Measurements from ENCODE around the gene TNFRSF18.
"Not testable (repeated sequence)": the region's sequence is repeated elsewhere in the genome, so short reads cannot be mapped to it uniquely, and the experiment has no call there.

The TNFRSF18 gene

DNA sequence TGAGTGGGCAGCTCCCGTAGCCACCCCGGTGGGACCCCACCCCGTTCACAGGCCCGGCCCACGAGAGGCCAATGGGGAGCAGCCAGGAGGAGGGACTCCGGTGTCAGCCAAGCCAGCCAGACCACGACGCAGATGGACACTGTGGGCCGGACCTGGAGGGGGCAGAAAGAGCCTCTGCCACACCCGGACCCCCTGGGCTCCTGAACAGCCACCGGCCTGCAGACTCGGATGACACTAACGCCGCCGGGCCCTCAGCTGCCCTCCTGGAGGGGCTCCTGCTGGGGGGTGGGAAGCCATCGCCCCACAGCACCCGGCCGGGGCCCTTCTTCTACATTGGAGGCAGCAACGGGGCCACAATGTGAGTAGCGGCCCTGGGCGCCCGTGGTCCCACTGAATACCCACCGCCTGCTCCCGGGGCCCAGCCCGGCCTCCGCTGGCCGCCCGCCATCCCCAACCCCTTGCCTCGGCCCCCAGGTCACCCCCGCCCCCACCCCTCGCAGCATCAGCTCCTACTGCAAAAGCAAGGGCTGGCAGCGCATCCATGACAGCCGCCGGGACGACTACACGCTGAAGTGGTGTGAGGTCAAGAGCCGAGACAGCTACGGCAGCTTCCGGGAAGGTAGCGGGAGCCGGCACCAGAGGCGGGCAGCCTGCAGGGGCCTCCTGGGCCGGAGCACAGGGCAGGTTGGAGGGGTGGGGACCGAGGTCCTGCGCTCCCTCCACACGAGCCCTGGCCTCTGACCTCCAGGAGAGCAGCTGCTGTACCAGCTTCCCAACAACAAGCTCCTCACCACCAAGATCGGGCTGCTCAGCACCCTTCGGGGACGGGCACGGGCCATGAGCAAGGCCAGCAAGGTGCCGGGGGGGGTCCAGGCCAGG lies 26.2 kb downstream of the TNFRSF18 start:
- no peak overlapping the region for H3K4me3 ChIP-seq (ENCODE audit: low read depth, low read length)

DNA sequence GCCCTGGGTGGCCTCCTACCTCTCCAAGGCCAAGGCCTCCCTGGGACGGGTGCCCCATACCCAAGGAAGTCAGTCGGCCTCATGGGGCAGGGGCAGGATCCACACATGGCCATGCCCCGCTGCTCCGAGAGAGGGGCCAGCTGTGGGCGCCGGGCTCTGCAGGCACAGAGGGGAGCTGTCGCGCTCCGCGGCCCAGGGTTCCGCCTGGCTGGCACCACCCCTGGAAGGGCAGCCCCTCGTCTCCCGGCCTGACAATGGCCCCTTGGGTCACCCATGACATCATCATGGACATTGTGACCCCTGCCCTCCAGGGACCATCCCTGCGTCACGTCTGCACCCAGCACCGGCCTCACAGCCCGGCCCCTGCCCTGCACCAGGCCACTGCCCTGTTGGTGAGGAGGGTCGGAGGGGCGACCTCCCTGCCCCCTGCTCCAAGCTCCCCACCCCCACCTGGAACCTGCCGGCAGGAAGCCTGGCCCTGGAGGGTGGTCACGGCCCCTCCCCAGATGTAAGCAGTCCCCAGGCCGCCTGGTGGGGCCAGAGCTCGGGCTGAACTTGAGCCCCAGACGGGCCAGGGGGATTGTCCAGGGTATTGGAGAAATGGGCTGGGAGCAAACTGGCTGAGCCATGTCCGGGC lies 26.9 kb downstream of the TNFRSF18 start:
- H3K4me3 ChIP-seq (ENCODE audit: low read depth, low read length), result no peak overlapping the region

- no peak overlapping the region for H3K4me3 ChIP-seq (ENCODE audit: low read depth, low read length)
These were observed 27.5 kb downstream of the TNFRSF18 start for GRCh38 chr1:1178794-1179331.

DNA sequence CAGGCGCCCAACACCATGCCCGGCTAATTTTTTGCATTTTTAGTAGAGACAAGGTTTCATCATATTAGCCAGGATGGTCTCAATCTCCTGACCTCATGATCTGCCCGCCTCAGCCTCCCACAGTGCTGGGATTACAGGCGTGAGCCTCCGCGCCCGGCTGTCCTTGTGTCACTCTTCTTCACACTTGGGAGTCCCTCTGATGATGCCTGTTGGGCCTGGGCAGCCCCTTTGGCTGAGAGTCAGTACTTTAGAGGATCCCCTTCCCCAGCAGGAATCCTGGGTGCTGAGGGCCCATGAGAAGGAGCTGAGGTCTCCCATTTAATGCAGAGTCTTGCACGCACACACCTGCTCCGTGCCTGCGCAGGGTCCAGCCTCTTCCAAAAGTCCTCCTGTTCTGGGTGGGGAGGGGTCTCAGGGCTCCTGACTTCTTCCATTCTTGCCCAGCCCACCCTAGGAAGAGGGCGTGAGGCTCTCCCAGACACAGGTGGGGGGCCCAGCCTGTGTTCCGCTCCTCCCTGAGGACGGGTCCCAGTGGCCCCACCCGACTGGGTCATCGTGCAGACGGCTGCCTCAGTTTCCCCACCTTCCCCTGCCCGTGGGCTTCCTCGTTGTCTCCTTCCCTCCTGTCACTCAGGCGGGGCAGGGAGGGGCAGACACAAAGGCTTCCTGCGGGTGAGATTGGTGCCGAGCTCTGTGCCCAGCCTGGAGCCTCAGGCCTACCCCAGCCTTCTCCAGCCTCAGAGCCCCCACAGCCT lies 28.8 kb downstream of the TNFRSF18 start:
- no peak overlapping the region for H3K4me3 ChIP-seq (ENCODE audit: low read depth, low read length)

GRCh38 chr1:1176931-1177330 lies 29.5 kb downstream of the TNFRSF18 start:
- H3K4me3 ChIP-seq (ENCODE audit: low read depth, low read length), result no peak overlapping the region

DNA sequence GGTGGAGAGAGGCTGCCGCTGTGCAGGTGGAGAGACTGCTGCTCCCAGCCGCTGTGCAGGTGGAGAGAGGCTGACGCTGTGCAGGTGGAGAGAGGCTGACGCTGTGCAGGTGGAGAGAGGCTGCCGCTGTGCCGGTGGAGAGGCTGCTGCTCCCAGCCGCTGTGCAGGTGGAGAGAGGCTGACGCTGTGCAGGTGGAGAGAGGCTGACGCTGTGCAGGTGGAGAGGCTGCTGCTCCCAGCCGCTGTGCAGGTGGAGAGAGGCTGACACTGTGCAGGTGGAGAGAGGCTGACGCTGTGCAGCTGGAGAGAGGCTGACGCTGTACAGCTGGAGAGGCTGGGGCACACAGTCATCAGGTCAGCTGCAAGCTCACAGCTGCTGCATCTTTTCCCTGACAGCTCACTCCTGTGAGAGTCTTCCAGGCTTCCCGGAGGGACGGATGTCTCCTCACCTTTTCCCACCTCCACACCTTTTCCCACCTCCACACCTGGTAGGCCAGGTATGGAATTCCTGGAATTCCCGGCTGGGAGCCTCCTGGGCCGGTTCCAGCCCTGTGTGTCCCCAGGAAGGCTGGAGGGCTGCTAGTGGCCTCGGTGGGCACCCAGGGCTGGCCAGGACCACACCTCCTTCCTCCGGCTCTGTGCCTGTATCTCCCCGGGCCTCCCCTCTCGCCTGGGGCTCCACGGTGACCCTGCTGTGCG lies 30.2 kb downstream of the TNFRSF18 start:
- not testable (repeated sequence) for H3K4me3 ChIP-seq (ENCODE audit: low read depth, low read length)

GRCh38 chr1:1175221-1176062 lies 30.9 kb downstream of the TNFRSF18 start:
- H3K4me3 ChIP-seq (ENCODE audit: low read depth, low read length), result no peak overlapping the region

- no peak within 1 kb of the TSS for H3K4me3 ChIP-seq (ENCODE audit: low read depth, low read length)
These were observed 32.5 kb downstream of the TNFRSF18 start, which contains the start of gene TTLL10 for GRCh38 chr1:1173793-1174415. TTLL10 (plus strand) TSS chr1:1173880; CDS start chr1:1179216, 5,336 bp downstream.

DNA sequence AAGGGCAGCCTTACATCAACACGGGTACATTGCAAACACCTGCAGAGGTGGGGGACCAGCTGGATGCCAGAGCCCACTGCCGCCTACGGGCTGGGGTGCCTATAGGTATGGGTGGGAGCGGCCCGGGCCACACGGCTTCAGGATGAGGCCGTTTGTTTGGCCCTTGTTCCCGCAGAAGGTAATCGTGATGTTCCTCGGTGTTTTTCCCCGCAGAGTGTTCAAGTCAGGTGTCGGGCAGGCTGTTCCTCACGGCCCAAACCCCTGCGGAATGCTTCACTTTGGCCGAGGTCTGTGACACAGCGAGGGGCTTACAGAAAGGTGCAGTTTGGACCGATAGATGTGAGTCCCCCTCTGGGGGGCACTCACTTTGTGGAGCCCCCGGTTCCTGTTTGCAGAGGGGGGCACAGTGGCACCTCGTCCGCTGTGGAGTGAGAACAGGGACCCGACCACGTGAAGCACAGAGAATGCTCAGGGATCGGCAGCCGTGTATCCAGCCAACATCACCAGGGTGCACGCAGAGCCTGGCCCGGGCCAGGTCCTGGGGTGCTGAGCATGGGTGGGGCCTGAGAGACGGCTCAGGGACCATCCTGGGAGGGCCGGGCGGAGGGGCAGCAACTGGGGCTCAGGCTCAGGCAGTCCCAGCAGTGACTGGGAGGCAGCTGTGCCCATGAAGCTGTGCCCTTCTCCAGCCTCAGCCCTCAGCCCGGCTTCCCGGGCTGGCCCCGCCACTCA lies 33.2 kb downstream of the TNFRSF18 start:
- no peak overlapping the region for H3K4me3 ChIP-seq (ENCODE audit: low read depth, low read length)

DNA sequence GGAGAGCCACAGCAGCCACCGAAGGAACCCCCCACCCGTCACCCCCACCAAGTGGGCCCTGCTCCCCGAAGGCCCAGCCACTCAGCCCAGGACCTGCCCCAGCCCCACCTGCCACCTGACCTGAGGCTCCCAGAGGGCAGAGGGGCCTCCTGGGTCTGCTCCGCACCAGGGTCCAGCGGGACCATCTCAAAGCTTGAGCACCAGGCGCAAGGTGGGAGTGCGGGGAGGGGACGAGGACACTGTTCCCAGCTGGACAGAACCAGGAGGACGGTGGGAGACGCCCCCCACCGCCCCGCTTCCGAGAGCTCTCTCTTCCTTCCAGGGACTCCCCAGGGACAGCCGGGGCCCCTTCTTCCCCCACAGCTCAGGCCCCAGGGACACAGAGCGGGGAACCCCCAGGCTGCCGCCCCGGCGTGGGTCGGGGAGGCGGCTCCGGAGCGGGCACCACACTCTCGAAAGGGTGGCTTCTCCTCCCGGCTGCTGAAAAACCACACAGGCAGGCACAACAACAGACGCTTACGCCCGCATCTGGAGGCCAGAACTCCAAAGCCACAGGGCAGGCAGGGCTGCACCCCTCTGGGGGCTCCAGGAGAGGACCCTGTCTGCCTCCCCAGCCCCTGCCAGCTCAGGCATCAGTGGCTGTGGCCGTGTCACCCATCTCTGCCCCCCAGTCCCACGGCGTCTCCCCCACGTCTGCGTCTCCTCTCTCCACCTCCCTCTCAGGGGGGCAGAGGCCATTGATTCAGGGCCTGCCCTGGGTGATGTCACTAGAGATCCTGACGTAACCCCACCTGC lies 34.6 kb downstream of the TNFRSF18 start:
- no peak overlapping the region for H3K4me3 ChIP-seq (ENCODE audit: low read depth, low read length)

DNA sequence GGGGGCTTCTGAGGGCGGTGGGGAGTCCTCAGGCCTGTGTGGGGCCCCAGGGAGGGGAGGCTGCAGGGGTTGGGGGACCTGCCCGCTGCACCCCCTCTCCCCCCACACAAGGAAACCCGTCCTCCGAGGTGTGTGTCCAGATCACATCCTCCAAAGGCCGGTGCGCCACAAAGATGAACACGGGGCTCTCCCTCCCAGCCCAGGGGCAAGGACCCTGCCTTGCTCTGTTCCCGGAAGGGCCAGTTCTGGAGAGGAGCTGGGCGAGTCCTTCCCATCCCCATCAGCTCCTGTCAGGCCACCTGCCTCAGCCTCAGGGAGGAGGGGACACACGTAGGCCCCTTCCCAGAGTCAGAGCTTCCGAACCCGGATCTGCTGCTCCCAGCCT lies 35.2 kb downstream of the TNFRSF18 start:
- no peak overlapping the region for H3K4me3 ChIP-seq (ENCODE audit: low read depth, low read length)

DNA sequence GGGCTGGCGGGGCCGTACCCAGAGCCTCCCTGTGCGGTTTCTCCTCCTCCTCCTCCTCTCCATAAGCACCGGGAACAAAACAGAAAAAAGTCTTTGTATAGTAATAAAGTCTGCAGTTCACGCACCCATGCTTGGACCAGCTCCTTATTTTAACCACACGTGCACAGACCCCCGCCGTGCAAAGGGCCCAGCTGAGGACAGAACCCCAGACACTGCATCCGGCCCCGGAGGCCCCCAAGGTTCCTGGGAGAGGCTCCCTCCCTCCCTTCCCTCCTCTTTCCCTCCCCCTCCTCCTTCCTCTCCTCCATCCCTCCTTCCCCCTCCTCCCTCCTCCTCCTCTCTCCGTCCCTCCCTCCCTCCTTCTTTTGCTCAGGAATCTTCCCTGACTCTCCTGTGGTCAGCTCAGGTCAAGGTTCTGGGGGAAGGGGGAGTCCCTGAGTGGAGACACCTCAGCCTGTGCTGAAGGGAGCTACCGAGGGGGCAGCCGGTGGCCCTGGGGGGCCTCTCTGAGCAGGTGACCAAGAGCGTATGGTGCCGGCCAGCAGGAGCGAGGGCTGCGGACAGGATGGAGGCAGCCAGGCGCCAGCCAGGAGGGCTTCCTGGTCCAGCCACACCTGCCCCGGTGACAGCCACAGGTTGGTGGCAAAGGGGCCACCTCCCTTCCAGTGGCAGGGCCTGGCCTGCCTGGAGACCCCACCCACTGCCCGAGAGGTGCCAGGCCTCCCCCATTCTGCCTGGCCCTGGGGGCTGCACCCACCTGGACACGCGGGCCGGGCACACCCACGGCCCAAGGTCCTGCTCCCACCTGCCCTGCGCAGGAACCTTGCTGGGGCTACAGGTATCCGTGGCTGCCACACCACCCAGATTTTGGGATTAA lies 35.9 kb downstream of the TNFRSF18 start:
- no peak overlapping the region for H3K4me3 ChIP-seq (ENCODE audit: low read depth, low read length)

DNA sequence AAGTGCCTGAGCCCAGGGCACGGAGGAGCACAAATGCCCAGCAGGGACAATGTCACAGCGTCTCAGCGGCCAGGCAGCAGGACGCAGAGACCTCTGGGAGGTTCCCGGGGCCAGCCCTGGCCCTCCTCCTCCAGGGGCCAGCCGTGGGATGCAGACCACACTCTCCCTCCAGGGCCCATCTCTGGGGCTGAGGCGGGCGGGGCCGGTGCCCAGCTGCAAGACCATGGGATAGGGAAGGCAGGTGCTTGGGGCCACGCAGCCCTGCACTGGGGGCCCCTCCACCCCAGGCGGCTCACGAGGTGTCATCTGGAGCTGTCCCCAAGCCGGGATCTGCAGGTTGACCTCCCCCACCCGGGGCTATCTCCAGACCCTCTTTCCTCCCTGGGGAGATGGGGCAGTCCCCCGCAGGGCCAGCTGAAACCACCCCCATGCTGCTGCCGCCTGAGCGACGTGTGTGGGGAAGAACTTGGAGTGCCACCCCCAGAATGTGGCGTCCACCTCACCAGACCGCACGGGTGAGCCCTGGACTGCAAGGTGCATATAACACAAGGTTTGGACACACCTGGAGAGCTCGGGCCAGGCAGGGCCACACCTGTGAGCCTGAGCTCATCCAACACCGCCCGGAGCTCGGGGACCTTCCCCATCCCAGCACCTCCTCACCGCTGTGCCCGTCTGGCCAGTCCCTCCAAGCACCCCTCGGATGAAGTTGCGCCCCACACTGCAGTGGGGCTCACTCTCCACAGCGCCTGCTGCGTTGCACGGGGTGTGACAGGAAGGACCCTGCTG lies 36.8 kb downstream of the TNFRSF18 start:
- H3K4me3 ChIP-seq (ENCODE audit: low read depth, low read length), result no peak overlapping the region

DNA sequence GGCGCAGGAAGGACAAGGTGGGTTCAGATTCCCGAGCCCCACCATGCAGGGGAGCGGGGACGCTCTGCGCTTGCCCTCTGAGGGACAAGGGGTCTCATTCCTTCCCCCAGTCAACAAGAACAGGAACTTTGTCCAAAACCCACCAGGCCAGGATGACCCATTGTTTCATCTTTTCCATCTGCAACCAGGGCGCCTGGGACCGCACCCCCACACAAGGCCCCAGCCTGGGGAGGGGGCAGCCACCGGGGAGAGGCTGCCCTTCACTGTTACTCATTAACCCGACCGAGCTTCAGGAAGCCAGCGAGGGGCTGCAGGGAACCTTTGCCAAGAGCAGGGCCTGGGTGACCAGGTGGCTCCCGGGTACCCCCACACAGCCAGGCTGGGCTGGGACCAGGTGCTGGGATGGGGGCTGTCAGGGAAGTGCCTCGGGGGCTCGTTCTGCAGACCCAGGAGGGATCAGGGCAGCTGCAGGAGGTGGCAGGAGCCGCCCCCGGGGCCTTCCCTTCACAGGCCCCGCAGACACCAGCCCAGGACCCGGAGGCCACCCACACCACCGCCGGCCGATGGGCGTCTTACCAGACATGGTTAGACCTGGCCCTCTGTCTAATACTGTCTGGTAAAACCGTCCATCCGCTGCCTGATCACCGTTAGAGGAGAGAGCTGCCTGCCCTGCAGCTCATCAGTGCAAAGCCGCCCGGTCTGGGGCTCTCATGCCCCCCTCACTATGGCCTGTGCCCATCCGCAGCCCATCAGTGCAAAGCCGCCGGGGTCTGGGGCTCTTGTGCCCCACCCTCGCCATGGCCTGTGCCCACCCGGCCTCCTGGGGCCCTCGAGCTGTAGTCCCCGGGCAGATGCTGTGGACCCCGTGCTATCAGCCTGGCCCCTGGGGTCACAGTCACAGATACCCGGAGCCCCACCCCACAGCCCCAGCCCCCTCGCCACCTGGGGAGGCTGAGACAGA lies 37.7 kb downstream of the TNFRSF18 start:
- no peak overlapping the region for H3K4me3 ChIP-seq (ENCODE audit: low read depth, low read length)

GRCh38 chr1:1167841-1168450 lies 38.4 kb downstream of the TNFRSF18 start:
- H3K4me3 ChIP-seq (ENCODE audit: low read depth, low read length), result no peak overlapping the region
